ENCODE results near the gene TMEM139.

DNA sequence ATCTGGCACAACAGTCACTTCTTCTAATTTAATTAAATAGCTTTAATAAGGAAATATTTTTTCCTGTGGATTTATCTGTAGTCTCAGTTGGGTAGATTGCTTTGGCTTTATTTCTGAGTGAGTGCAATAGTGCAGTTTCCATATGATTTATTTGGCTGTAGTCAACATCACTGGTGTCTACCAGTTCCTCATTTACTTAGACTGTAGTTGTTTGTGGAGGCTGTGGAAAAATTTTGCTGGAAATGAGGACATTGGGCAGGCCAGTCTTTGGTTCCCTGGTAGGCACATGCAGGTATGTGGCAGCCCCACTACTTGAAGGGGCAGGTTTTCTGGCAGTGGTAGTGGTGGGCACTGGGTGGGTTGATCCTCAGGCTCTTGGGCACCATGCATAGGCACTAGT, 47.4 kb upstream of the TMEM139 start:
- TF ChIP-seq, protein P1, sequence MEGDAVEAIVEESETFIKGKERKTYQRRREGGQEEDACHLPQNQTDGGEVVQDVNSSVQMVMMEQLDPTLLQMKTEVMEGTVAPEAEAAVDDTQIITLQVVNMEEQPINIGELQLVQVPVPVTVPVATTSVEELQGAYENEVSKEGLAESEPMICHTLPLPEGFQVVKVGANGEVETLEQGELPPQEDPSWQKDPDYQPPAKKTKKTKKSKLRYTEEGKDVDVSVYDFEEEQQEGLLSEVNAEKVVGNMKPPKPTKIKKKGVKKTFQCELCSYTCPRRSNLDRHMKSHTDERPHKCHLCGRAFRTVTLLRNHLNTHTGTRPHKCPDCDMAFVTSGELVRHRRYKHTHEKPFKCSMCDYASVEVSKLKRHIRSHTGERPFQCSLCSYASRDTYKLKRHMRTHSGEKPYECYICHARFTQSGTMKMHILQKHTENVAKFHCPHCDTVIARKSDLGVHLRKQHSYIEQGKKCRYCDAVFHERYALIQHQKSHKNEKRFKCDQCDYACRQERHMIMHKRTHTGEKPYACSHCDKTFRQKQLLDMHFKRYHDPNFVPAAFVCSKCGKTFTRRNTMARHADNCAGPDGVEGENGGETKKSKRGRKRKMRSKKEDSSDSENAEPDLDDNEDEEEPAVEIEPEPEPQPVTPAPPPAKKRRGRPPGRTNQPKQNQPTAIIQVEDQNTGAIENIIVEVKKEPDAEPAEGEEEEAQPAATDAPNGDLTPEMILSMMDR (IDR thresholded peaks at IDR 0.05; ENCODE audit: low read depth, low read length) = no peak
- no peak for TF ChIP-seq EZH2phosphoT487 (IDR thresholded peaks at IDR 0.05; ENCODE audit: low read depth)

Measured in OCI-LY3 (cell line).